ENCODE results near the gene ALK.
A peak's percentile ranks its signal among the peaks of the same experiment; 100 is the strongest.

Gene ALK

DNA sequence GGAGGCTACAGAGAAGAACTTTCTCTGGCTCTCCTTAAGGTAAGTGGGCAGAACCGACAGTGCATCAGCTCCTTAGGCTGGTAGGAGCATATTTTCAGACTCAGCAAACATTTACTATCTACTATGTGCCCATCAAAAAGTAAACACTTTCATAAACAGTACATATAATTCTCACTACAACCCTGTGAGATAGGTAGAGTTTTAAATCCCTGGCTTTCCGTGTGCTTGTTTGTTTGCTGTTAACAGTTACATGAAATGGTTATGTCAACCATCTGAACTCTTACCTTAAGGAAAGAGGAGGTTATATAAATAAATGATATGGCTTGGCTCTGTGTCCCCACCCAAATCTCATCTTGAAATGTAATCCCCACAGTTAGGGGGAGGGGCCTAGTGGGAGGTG lies 310.1 kb downstream of the ALK start:
- no peak for DNase-seq (ENCODE audit: low read depth, low spot score)
- no peaks in the 10 kb centered on the region for H3K4me1 ChIP-seq (ENCODE audit: insufficient read depth, insufficient read length)
- H3K27me3 ChIP-seq (ENCODE audit: insufficient read depth, insufficient read length): no peaks in the 10 kb centered on the region
- no peaks in the 10 kb centered on the region for H3K36me3 ChIP-seq (ENCODE audit: insufficient read depth, insufficient read length, low read length)
- no peak overlapping the region for H3K9ac ChIP-seq (ENCODE audit: insufficient read length, low read depth)
- TF ChIP-seq ZNF274 (IDR thresholded peaks at IDR 0.05; ENCODE audit: low read depth, low read length) (no peak), YY1 (IDR thresholded peaks at IDR 0.05; ENCODE audit: insufficient read depth, insufficient read length) (no peak), SUZ12 (IDR thresholded peaks at IDR 0.05; ENCODE audit: extremely low read depth, insufficient read depth, insufficient read length) (no peak)
- no peaks in the 10 kb centered on the region for H3K9me3 ChIP-seq (ENCODE audit: insufficient read depth, low read length)
- no peak overlapping the region for H3K4me3 ChIP-seq (ENCODE audit: insufficient read length, low read depth)

DNA sequence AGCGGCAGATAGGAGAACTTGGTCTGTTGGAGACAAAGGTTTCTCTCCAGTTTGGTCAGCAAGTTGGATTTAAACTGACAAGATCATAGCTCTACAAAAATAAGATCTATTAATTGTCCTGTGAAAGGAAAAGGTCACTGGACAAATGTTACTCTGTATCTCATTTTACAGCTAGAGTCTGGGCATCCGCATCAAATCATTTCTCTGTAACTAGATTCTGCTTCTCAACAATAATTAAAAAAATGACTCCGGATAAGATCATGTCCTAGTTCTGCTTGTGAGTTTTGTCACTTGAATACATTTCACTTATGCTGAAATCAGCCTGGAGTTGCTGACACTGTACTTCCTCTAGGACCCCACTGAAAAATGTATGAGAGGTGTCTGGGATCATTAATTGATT lies 310.8 kb downstream of the ALK start:
- TF ChIP-seq YY1 (IDR thresholded peaks at IDR 0.05; ENCODE audit: insufficient read depth, insufficient read length) (no peak), ZNF274 (IDR thresholded peaks at IDR 0.05; ENCODE audit: low read depth, low read length) (no peak), SUZ12 (IDR thresholded peaks at IDR 0.05; ENCODE audit: extremely low read depth, insufficient read depth, insufficient read length) (no peak)
- Histone ChIP-seq H3K9ac (ENCODE audit: insufficient read length, low read depth) (no peak overlapping the region), H3K36me3 (ENCODE audit: insufficient read depth, insufficient read length, low read length) (no peaks in the 10 kb centered on the region), H3K9me3 (ENCODE audit: insufficient read depth, low read length) (no peaks in the 10 kb centered on the region), H3K27me3 (ENCODE audit: insufficient read depth, insufficient read length) (no peaks in the 10 kb centered on the region), H3K4me1 (ENCODE audit: insufficient read depth, insufficient read length) (no peaks in the 10 kb centered on the region), H3K4me3 (ENCODE audit: insufficient read length, low read depth) (no peak overlapping the region)
- no peak for DNase-seq (ENCODE audit: low read depth, low spot score)

DNA sequence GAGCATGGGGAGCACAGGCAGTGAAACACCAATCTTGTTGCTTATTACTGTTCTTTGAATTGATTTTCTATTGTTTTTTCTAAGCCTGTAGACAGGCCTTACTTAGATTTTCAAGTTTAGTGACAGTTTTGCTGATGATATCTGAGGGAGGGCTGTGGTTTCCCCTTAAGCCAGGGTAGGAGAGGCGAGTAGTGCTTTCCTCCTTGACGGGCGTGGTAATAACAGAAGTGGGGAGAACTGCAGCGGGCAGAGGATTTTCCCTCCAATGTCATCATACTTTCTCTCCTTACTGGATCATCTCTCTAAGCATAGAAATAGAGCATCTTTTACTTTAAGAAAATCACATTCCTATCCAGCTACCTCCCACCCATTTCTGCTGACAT lies 314.4 kb downstream of the ALK start:
- Histone ChIP-seq H3K9me3 (ENCODE audit: insufficient read depth, low read length) (no peaks in the 10 kb centered on the region), H3K4me1 (ENCODE audit: insufficient read depth, insufficient read length) (peaks cover 5% of the 10 kb centered on the region), H3K36me3 (ENCODE audit: insufficient read depth, insufficient read length, low read length) (no peaks in the 10 kb centered on the region), H3K27me3 (ENCODE audit: insufficient read depth, insufficient read length) (no peaks in the 10 kb centered on the region), H3K4me3 (ENCODE audit: insufficient read length, low read depth) (no peak overlapping the region), H3K9ac (ENCODE audit: insufficient read length, low read depth) (no peak overlapping the region)
- DNase-seq (ENCODE audit: low read depth, low spot score): no peak
- TF ChIP-seq ZNF274 (IDR thresholded peaks at IDR 0.05; ENCODE audit: low read depth, low read length): no peak
- TF ChIP-seq SUZ12 (IDR thresholded peaks at IDR 0.05; ENCODE audit: extremely low read depth, insufficient read depth, insufficient read length): no peak
- no peak for TF ChIP-seq YY1 (IDR thresholded peaks at IDR 0.05; ENCODE audit: insufficient read depth, insufficient read length)

DNA sequence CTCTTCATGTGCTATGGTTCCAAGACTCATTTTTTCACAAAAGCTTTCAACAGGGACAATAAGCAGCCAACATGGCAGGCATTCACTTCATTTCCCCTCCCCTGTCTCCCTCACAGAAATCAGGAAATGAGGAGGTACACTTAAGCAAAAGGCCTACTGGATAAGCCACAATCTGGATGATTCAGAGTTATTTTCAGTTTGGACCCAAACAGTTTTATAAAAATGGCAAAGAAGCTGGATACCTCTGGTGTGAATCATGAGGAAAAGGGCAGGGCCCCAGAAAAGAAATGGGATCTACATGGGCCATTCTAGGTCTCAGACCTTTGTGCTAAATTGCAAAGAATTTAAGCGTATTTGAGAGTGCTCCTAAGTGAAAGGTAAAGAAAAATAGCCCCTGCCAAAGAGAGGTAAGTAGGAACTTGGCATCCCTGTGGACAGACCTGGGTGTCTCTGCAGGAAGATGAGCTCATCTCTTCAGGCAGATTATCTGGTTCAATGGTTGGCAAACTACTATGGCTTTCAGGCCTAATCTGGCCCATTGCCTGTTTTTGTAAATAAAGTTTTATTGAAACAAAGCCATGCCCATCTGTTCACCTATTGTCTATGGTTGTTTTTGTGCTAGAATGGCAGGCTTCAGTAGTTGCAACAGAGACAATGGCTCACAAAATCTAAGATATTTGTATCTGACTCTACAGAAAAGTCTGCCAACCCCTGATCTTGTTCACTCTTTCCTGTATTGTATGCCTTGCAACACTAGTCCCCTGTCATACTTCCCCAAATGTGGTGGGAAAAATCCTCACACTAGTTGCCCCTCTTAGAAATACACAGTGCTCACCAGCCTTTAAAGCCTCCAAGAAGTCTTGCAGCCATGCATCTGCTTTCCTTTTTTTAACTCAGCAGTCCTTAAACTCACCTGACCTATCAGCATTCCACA lies 315.0 kb downstream of the ALK start:
- H3K36me3 ChIP-seq (ENCODE audit: insufficient read depth, insufficient read length, low read length): no peaks in the 10 kb centered on the region
- TF ChIP-seq YY1 (IDR thresholded peaks at IDR 0.05; ENCODE audit: insufficient read depth, insufficient read length) (no peak), SUZ12 (IDR thresholded peaks at IDR 0.05; ENCODE audit: extremely low read depth, insufficient read depth, insufficient read length) (no peak), ZNF274 (IDR thresholded peaks at IDR 0.05; ENCODE audit: low read depth, low read length) (no peak)
- no peak overlapping the region for H3K9ac ChIP-seq (ENCODE audit: insufficient read length, low read depth)
- peaks cover 5% of the 10 kb centered on the region for H3K4me1 ChIP-seq (ENCODE audit: insufficient read depth, insufficient read length)
- H3K4me3 ChIP-seq (ENCODE audit: insufficient read length, low read depth): no peak overlapping the region
- no peak for DNase-seq (ENCODE audit: low read depth, low spot score)
- H3K9me3 ChIP-seq (ENCODE audit: insufficient read depth, low read length): no peaks in the 10 kb centered on the region
- H3K27me3 ChIP-seq (ENCODE audit: insufficient read depth, insufficient read length): no peaks in the 10 kb centered on the region

DNA sequence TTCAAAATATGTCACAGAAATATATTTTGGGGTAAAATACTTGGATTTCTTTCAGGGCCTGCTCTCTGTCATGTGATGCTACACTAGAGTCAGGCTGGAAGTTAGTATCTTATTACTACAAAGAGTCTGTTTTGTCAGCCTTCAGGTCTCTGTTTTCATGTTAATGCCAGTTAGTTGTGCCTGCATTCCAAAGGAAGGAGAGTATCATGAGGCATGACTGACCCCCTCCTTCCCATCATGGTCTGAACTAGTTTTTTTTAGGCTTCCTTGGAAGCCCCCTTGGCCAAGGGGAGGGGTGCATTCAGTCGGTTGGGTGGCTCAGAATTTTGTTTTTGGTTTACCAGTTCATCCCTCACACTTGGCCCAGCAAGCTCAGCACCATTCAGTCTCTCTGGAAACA lies 318.0 kb downstream of the ALK start:
- TF ChIP-seq YY1 (IDR thresholded peaks at IDR 0.05; ENCODE audit: insufficient read depth, insufficient read length): no peak
- H3K4me3 ChIP-seq (ENCODE audit: insufficient read length, low read depth): no peak overlapping the region

DNA sequence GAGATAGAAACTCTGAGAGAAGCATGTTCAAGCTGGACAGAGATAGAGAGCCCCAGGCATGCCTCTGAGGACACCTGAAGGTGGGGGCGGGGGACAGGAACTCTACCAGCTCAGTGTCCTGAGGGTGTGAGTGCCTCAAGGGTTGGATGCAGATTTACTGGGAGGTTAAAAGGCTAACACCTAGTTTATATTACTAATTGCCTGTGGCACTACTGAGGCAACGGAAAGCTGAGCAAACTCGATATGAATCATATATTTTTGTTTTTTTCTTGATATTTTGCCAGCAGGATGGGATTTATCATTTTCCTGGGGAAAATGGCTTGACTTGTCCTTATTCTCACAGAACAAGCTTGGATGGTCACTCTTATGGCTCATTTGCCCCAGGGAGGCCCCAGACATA lies 319.5 kb downstream of the ALK start:
- TF ChIP-seq ZNF274 (IDR thresholded peaks at IDR 0.05; ENCODE audit: low read depth, low read length): no peak
- TF ChIP-seq SUZ12 (IDR thresholded peaks at IDR 0.05; ENCODE audit: extremely low read depth, insufficient read depth, insufficient read length): no peak
- no peak for TF ChIP-seq YY1 (IDR thresholded peaks at IDR 0.05; ENCODE audit: insufficient read depth, insufficient read length)
- Histone ChIP-seq H3K36me3 (ENCODE audit: insufficient read depth, insufficient read length, low read length) (no peaks in the 10 kb centered on the region), H3K27me3 (ENCODE audit: insufficient read depth, insufficient read length) (no peaks in the 10 kb centered on the region), H3K9me3 (ENCODE audit: insufficient read depth, low read length) (peaks cover 8% of the 10 kb centered on the region; the same call in 1 of the 2 replicates), H3K9ac (ENCODE audit: insufficient read length, low read depth) (no peak overlapping the region), H3K4me3 (ENCODE audit: insufficient read length, low read depth) (no peak overlapping the region), H3K4me1 (ENCODE audit: insufficient read depth, insufficient read length) (peaks cover 5% of the 10 kb centered on the region)
- no peak for DNase-seq (ENCODE audit: low read depth, low spot score)

More for the DNA sequence above, 318.0 kb downstream of the ALK start:
- no peak overlapping the region for H3K9ac ChIP-seq (ENCODE audit: insufficient read length, low read depth)
- no peaks in the 10 kb centered on the region for H3K36me3 ChIP-seq (ENCODE audit: insufficient read depth, insufficient read length, low read length)
- peak; percentile 83 for DNase-seq (ENCODE audit: low read depth, low spot score)
- peaks cover 5% of the 10 kb centered on the region for H3K4me1 ChIP-seq (ENCODE audit: insufficient read depth, insufficient read length)
- peaks cover 8% of the 10 kb centered on the region; the same call in 1 of the 2 replicates for H3K9me3 ChIP-seq (ENCODE audit: insufficient read depth, low read length)
- H3K27me3 ChIP-seq (ENCODE audit: insufficient read depth, insufficient read length): no peaks in the 10 kb centered on the region

DNA sequence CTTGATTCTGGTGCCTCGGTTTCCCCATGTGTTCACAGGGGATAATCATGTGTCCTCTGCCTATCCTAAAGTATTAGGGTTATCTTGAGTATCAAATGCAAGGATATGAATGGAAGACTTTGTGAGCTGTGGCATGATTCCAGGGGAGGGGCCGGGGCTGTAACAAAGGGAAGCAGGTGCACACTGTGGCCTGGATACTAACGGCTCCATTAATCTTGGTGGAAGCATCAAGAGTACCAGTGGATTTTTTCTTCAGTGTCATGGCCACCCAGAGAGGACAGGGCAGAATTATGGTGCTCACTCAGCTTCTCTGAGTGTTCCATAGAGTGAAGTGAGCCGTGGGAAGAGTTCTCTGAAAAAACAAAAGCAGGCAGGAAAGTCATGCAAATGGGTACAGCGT lies 320.1 kb downstream of the ALK start:
- Histone ChIP-seq H3K4me3 (ENCODE audit: insufficient read length, low read depth) (no peak overlapping the region), H3K9me3 (ENCODE audit: insufficient read depth, low read length) (peaks cover 8% of the 10 kb centered on the region; the same call in 1 of the 2 replicates), H3K4me1 (ENCODE audit: insufficient read depth, insufficient read length) (peaks cover 5% of the 10 kb centered on the region), H3K27me3 (ENCODE audit: insufficient read depth, insufficient read length) (no peaks in the 10 kb centered on the region), H3K9ac (ENCODE audit: insufficient read length, low read depth) (no peak overlapping the region), H3K36me3 (ENCODE audit: insufficient read depth, insufficient read length, low read length) (no peaks in the 10 kb centered on the region)
- no peak for TF ChIP-seq ZNF274 (IDR thresholded peaks at IDR 0.05; ENCODE audit: low read depth, low read length)
- no peak for TF ChIP-seq SUZ12 (IDR thresholded peaks at IDR 0.05; ENCODE audit: extremely low read depth, insufficient read depth, insufficient read length)
- no peak for TF ChIP-seq YY1 (IDR thresholded peaks at IDR 0.05; ENCODE audit: insufficient read depth, insufficient read length)
- no peak for DNase-seq (ENCODE audit: low read depth, low spot score)

Data from NT2/D1 (cell line).